ENCODE data around the gene INPP5D. TPM values are rescaled to one million over a fixed set of nuclear protein-coding genes. Genes with fewer than 3 reads are reported as not detected.

INPP5D gene
- total and polyA plus RNA-seq, 2 of the 13 experiments (the other 11 are each of a cell fraction or from before 2014, with no cell fraction given), result 16.7 to 18.0 TPM

- no peak for TF ChIP-seq TEAD2 (CRISPR knock-in tag; IDR thresholded peaks at IDR 0.05)
- no peak for TF ChIP-seq ZMYM3 (CRISPR knock-in tag; IDR thresholded peaks at IDR 0.05)
- no peak for TF ChIP-seq HDAC2 (CRISPR knock-in tag; IDR thresholded peaks at IDR 0.05)
- no peak for TF ChIP-seq ZNF883 (CRISPR knock-in tag; IDR thresholded peaks at IDR 0.05; ENCODE audit: not compliant biosample characterization)
- no peak for TF ChIP-seq GFI1 (CRISPR knock-in tag; IDR thresholded peaks at IDR 0.05; ENCODE audit: borderline replicate concordance)
- TF ChIP-seq ZNF7 (CRISPR knock-in tag; IDR thresholded peaks at IDR 0.05), result no peak
- no peak for TF ChIP-seq ADNP (CRISPR knock-in tag; IDR thresholded peaks at IDR 0.05)
- TF ChIP-seq FOSL1 (CRISPR knock-in tag; IDR thresholded peaks at IDR 0.05; ENCODE audit: borderline replicate concordance), result no peak
- TF ChIP-seq MAF1 (CRISPR knock-in tag; IDR thresholded peaks at IDR 0.05; ENCODE audit: borderline replicate concordance), result no peak
- TF ChIP-seq TOPORS (CRISPR knock-in tag; IDR thresholded peaks at IDR 0.05), result no peak
- peak; percentile 15; the same call in 1 of the 2 replicates for TF ChIP-seq BCL6 (CRISPR knock-in tag; IDR thresholded peaks at IDR 0.05)
- TF ChIP-seq ZNF337 (CRISPR knock-in tag; IDR thresholded peaks at IDR 0.05; ENCODE audit: borderline replicate concordance, low read depth), result peak; percentile 2; the same call in 1 of the 2 replicates
- peak; percentile 19; the same call in 1 of the 2 replicates for TF ChIP-seq ZNF547 (CRISPR knock-in tag; IDR thresholded peaks at IDR 0.05)
- TF ChIP-seq, protein P1, sequence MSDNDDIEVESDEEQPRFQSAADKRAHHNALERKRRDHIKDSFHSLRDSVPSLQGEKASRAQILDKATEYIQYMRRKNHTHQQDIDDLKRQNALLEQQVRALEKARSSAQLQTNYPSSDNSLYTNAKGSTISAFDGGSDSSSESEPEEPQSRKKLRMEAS (IDR thresholded peaks at IDR 0.05), result 0 out of 2 replicates have a peak, but pooled peaks have one; percentile 16
- no peak for TF ChIP-seq ZNF275 (CRISPR knock-in tag; IDR thresholded peaks at IDR 0.05; ENCODE audit: borderline replicate concordance)
- TF ChIP-seq ZFP82 (CRISPR knock-in tag; IDR thresholded peaks at IDR 0.05; ENCODE audit: borderline replicate concordance), result no peak
- no peak for TF ChIP-seq ATF5 (CRISPR knock-in tag; IDR thresholded peaks at IDR 0.05; ENCODE audit: low read depth)
- no peak for TF ChIP-seq GATAD2A (CRISPR knock-in tag; IDR thresholded peaks at IDR 0.05)
- no peak for TF ChIP-seq ZNF124 (CRISPR knock-in tag; IDR thresholded peaks at IDR 0.05)
- TF ChIP-seq, protein P2, sequence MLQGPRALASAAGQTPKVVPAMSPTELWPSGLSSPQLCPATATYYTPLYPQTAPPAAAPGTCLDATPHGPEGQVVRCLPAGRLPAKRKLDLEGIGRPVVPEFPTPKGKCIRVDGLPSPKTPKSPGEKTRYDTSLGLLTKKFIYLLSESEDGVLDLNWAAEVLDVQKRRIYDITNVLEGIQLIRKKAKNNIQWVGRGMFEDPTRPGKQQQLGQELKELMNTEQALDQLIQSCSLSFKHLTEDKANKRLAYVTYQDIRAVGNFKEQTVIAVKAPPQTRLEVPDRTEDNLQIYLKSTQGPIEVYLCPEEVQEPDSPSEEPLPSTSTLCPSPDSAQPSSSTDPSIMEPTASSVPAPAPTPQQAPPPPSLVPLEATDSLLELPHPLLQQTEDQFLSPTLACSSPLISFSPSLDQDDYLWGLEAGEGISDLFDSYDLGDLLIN (CRISPR knock-in tag; IDR thresholded peaks at IDR 0.05; ENCODE audit: borderline replicate concordance), result no peak
- TF ChIP-seq FOSL2 (CRISPR knock-in tag; IDR thresholded peaks at IDR 0.05), result no peak
- no peak for TF ChIP-seq KMT2A (CRISPR knock-in tag; IDR thresholded peaks at IDR 0.05)
- TF ChIP-seq, protein P3, sequence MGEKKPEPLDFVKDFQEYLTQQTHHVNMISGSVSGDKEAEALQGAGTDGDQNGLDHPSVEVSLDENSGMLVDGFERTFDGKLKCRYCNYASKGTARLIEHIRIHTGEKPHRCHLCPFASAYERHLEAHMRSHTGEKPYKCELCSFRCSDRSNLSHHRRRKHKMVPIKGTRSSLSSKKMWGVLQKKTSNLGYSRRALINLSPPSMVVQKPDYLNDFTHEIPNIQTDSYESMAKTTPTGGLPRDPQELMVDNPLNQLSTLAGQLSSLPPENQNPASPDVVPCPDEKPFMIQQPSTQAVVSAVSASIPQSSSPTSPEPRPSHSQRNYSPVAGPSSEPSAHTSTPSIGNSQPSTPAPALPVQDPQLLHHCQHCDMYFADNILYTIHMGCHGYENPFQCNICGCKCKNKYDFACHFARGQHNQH (CRISPR knock-in tag; IDR thresholded peaks at IDR 0.05), result no peak
- no peak for TF ChIP-seq ZNF589 (CRISPR knock-in tag; conservative IDR thresholded peaks at IDR 0.05)
- no peak for TF ChIP-seq ZNF232 (CRISPR knock-in tag; IDR thresholded peaks at IDR 0.05; ENCODE audit: borderline replicate concordance)
- TF ChIP-seq, protein P4, sequence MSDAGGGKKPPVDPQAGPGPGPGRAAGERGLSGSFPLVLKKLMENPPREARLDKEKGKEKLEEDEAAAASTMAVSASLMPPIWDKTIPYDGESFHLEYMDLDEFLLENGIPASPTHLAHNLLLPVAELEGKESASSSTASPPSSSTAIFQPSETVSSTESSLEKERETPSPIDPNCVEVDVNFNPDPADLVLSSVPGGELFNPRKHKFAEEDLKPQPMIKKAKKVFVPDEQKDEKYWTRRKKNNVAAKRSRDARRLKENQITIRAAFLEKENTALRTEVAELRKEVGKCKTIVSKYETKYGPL (CRISPR knock-in tag; IDR thresholded peaks at IDR 0.05), result no peak
These were observed 3.9 kb downstream of the INPP5D start (continued) for GRCh38 chr2:233063976-233064411.
